ENCODE data around the gene FHDC1. TPM values are rescaled to one million over a fixed set of nuclear protein-coding genes. Genes with fewer than 3 reads are reported as not detected.

The FHDC1 gene
- total and polyA plus RNA-seq, 11 donors: 0.04 to 0.97 (median 0.21) TPM

- no peaks in the 10 kb centered on the region for H3K9me3 ChIP-seq
- ATAC-seq: no peak
- no peak for DNase-seq
- intact Hi-C loops (cut with DNase I): no loop called here
- no peaks in the 10 kb centered on the region for H3K27me3 ChIP-seq
- TF ChIP-seq POLR2A (IDR thresholded peaks at IDR 0.05): no peak
- no peak for TF ChIP-seq CTCF (IDR thresholded peaks at IDR 0.05)
- H3K4me3 ChIP-seq: no peak overlapping the region
- H3K4me1 ChIP-seq: no peaks in the 10 kb centered on the region
- no peaks in the 10 kb centered on the region for H3K36me3 ChIP-seq
- no peak overlapping the region for H3K27ac ChIP-seq
- 92 to 98% (median 96%) methylated on average over 3 of the region's 3 CpGs for WGBS, 4 donors
Measured at GRCh38 chr4:152971053-152971452, 34.9 kb downstream of the FHDC1 start.

GRCh38 chr4:152972821-152973628, 36.9 kb downstream of the FHDC1 start:
- DNase-seq (no peak), ATAC-seq (peak in 2 of 4 donors; percentile 39 to 64)
- Histone ChIP-seq H3K4me3 (no peak overlapping the region), H3K27me3 (no peaks in the 10 kb centered on the region), H3K27ac (no peak overlapping the region), H3K36me3 (no peaks in the 10 kb centered on the region), H3K4me1 (no peaks in the 10 kb centered on the region), H3K9me3 (no peaks in the 10 kb centered on the region)
- intact Hi-C loops (cut with DNase I): no loop called here
- WGBS, 4 donors: 75 to 83% (median 82%) methylated on average over 12 of the region's 12 CpGs
- no peak for TF ChIP-seq CTCF (IDR thresholded peaks at IDR 0.05)
- no peak for TF ChIP-seq POLR2A (IDR thresholded peaks at IDR 0.05)

- intact Hi-C loops (cut with DNase I): no loop called here
- TF ChIP-seq POLR2A (IDR thresholded peaks at IDR 0.05): no peak
- TF ChIP-seq CTCF (IDR thresholded peaks at IDR 0.05): no peak
- no peaks in the 10 kb centered on the region for H3K27me3 ChIP-seq
- H3K4me3 ChIP-seq: no peak overlapping the region
- ATAC-seq (no peak), DNase-seq (no peak)
- WGBS, 4 donors: 85 to 91% (median 86%) methylated on average over 7 to 9 of the region's 9 CpGs
- no peaks in the 10 kb centered on the region for H3K9me3 ChIP-seq
- no peak overlapping the region for H3K27ac ChIP-seq
- H3K4me1 ChIP-seq: no peaks in the 10 kb centered on the region
- H3K36me3 ChIP-seq: no peaks in the 10 kb centered on the region
Measured at GRCh38 chr4:152973629-152974467, 37.7 kb downstream of the FHDC1 start.
